ENCODE data around the gene BRCA1. TPM values are rescaled to one million over a fixed set of nuclear protein-coding genes. Genes with fewer than 3 reads are reported as not detected.

Gene BRCA1
- total and polyA plus RNA-seq, 3 donors from 2014 or later = 20.9 to 47.7 (median 28.6) TPM

DNA sequence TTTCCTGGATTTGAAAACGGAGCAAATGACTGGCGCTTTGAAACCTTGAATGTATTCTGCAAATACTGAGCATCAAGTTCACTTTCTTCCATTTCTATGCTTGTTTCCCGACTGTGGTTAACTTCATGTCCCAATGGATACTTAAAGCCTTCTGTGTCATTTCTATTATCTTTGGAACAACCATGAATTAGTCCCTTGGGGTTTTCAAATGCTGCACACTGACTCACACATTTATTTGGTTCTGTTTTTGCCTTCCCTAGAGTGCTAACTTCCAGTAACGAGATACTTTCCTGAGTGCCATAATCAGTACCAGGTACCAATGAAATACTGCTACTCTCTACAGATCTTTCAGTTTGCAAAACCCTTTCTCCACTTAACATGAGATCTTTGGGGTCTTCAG, 32.3 kb downstream of the BRCA1 start:
- Histone ChIP-seq H3K27ac (no peak overlapping the region), H3K4me3 (no peak overlapping the region), H3K9me3 (no peaks in the 10 kb centered on the region), H3K27me3 (no peaks in the 10 kb centered on the region), H3K36me3 (ENCODE audit: low read depth, missing control alignments) (no peaks in the 10 kb centered on the region), H3K4me1 (no peaks in the 10 kb centered on the region)
- WGBS, 2 donors = 35 to 39% methylated on average over 4 of the region's 4 CpGs
- no peak for TF ChIP-seq POLR2A (IDR thresholded peaks at IDR 0.05)
- TF ChIP-seq, protein P1, sequence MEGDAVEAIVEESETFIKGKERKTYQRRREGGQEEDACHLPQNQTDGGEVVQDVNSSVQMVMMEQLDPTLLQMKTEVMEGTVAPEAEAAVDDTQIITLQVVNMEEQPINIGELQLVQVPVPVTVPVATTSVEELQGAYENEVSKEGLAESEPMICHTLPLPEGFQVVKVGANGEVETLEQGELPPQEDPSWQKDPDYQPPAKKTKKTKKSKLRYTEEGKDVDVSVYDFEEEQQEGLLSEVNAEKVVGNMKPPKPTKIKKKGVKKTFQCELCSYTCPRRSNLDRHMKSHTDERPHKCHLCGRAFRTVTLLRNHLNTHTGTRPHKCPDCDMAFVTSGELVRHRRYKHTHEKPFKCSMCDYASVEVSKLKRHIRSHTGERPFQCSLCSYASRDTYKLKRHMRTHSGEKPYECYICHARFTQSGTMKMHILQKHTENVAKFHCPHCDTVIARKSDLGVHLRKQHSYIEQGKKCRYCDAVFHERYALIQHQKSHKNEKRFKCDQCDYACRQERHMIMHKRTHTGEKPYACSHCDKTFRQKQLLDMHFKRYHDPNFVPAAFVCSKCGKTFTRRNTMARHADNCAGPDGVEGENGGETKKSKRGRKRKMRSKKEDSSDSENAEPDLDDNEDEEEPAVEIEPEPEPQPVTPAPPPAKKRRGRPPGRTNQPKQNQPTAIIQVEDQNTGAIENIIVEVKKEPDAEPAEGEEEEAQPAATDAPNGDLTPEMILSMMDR (IDR thresholded peaks at IDR 0.05) = no peak
- DNase-seq = no peak
- intact Hi-C loops (cut with DNase I; ENCODE audit: low total_unique reads) = no loop called here

DNA sequence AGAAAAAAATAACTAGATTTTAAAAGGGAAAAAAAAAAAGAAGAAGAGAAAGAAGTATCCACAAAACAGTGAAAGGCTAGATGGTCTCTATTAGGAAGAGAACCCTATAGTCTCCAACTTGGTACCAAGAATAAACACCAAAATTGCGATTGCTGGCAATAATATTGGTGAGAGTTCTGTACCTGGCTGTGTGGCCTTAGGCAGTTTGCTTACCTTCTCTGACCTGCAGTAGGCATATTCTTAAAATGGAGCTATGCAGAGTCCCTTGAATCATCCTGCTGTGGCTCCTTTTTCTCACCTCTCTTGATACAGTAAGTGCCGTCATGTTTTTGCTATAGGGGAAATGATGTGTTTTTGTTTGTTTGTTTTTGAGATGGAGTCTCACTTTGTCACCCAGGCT, 35.1 kb downstream of the BRCA1 start:
- TF ChIP-seq POLR2A (IDR thresholded peaks at IDR 0.05) = no peak
- TF ChIP-seq, protein P1 (IDR thresholded peaks at IDR 0.05) = no peak
- Histone ChIP-seq H3K4me1 (no peaks in the 10 kb centered on the region), H3K27me3 (no peaks in the 10 kb centered on the region), H3K9me3 (no peaks in the 10 kb centered on the region), H3K36me3 (ENCODE audit: low read depth, missing control alignments) (no peaks in the 10 kb centered on the region), H3K27ac (no peak overlapping the region), H3K4me3 (no peak overlapping the region)
- no peak for DNase-seq
- intact Hi-C loops (cut with DNase I; ENCODE audit: low total_unique reads) = no loop called here
- WGBS, 2 donors = 95 to 97% methylated on average over 2 of the region's 2 CpGs

DNA sequence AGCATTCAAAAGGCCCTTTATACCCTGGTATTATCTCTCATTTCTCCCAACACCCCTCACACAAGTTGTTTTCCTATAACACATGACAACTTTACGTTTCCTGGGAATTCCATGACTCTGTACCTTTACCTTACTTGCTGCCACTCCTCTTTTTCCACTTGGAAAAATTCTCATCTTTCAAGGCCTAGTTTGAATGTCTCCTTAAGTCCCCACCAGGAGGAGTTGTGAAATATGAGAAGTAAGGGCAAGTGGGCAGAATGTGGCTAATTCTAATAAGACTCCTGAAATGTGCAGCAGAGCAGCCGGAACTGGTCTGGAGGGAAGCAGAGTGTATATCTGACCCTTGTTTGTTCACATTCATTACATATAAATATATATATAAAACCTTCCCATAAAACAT, 39.7 kb downstream of the BRCA1 start:
- Histone ChIP-seq H3K9me3 (no peaks in the 10 kb centered on the region), H3K27ac (no peak overlapping the region), H3K36me3 (ENCODE audit: low read depth, missing control alignments) (no peaks in the 10 kb centered on the region), H3K27me3 (no peaks in the 10 kb centered on the region), H3K4me1 (no peaks in the 10 kb centered on the region), H3K4me3 (no peak overlapping the region)
- intact Hi-C loops (cut with DNase I; ENCODE audit: low total_unique reads) = no loop called here
- DNase-seq = no peak
- WGBS, 2 donors = 71 to 78% methylated on average over 2 of the region's 2 CpGs
- TF ChIP-seq POLR2A (IDR thresholded peaks at IDR 0.05) = no peak
- TF ChIP-seq, protein P1 (IDR thresholded peaks at IDR 0.05) = peak in 1 of 3 experiments; percentile 3

DNA sequence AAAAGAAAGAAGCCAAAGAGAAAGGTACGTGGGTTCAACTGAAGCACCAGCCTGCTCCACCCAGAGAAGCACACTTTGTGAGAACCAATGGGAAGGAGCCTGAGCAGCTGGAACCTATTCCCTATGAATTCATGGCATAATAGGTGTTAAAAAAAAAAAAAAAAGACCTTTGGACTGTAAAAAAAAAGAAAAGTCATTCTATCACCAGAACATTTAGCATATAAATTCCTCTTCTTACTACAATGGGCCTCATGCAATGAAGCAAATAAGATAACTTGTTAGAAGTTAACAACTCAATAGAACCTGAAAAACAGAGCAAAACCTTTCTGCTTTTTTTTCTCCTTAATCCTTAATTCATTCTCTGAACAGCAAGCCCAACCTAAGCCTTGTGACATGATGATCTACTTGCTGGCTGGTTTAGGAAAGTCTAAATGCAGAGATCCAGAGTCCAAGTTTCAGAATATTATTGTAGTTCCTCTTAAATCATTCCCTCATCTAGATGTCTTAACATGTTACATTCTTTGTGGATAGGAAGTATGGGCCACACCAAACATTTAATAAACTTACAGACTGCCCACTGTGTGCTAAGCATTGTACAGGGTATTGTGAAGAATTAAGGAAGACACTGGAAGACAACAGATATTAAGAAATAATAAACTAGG, 45.4 kb downstream of the BRCA1 start:
- no peak for DNase-seq
- no peaks in the 10 kb centered on the region for H3K9me3 ChIP-seq
- TF ChIP-seq, protein P1 (IDR thresholded peaks at IDR 0.05) = no peak
- no peak for TF ChIP-seq POLR2A (IDR thresholded peaks at IDR 0.05)
- 79 to 88% methylated on average over 1 of the region's 1 CpG for WGBS, 2 donors
- intact Hi-C loops (cut with DNase I; ENCODE audit: low total_unique reads) = no loop called here
- H3K27ac ChIP-seq = no peak overlapping the region
- no peak overlapping the region for H3K4me3 ChIP-seq
- H3K36me3 ChIP-seq (ENCODE audit: low read depth, missing control alignments) = no peaks in the 10 kb centered on the region
- no peaks in the 10 kb centered on the region for H3K4me1 ChIP-seq
- H3K27me3 ChIP-seq = no peaks in the 10 kb centered on the region

DNA sequence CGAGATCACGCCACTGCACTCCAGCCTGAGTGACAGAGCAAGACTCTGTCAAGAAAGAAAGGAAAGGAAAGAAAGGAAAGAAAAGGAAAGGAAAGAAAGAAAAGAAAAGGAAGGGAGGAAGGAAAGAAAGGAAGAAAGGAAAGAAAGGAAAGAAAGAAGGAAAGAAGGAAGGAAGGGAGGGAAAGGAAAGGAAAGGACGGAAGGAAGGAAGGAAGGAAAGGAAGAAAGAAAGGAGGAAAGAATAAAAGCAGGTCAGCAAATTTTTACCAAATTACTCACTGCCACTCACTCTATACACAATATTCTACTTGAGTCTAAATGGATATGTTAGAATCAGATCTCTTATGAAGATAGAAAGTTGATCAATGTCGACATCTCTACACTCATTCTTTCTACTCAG, 50.3 kb downstream of the BRCA1 start:
- 94 to 97% methylated on average over 4 of the region's 4 CpGs for WGBS, 2 donors
- intact Hi-C loops (cut with DNase I; ENCODE audit: low total_unique reads) = no loop called here

More for the DNA sequence above, 50.3 kb downstream of the BRCA1 start:
- H3K27me3 ChIP-seq = no peaks in the 10 kb centered on the region
- DNase-seq = no peak
- TF ChIP-seq, protein P1 (IDR thresholded peaks at IDR 0.05) = no peak
- no peak for TF ChIP-seq POLR2A (IDR thresholded peaks at IDR 0.05)
- no peaks in the 10 kb centered on the region for H3K9me3 ChIP-seq
- no peak overlapping the region for H3K4me3 ChIP-seq
- no peaks in the 10 kb centered on the region for H3K4me1 ChIP-seq
- H3K36me3 ChIP-seq (ENCODE audit: low read depth, missing control alignments) = no peaks in the 10 kb centered on the region
- no peak overlapping the region for H3K27ac ChIP-seq
